Osteocyte (in vitro differentiated cells): ENCODE measurements around the gene BEND6. TPM values are rescaled to one million over a fixed set of nuclear protein-coding genes. Genes with fewer than 3 reads are reported as not detected.

ENCODE experiments used
- DNase-seq: peaks from one replicate; pipeline ENCODE4 v3.0.0; 2021; ENCODE audit warnings: mixed read lengths; ENCODE audit not compliant: unreplicated experiment; ENCODE audit errors: extremely low spot score
- H3K27ac Mint-ChIP-seq: one replicate; pipeline ENCODE4 v1.8.0; 2021; ENCODE audit warnings: mild to moderate bottlenecking, mixed read lengths; ENCODE audit not compliant: unreplicated experiment
- H3K27me3 Mint-ChIP-seq: one replicate; pipeline ENCODE4 v1.8.0; 2021; ENCODE audit warnings: mixed read lengths; ENCODE audit not compliant: unreplicated experiment
- H3K36me3 Mint-ChIP-seq: one replicate; pipeline ENCODE4 v1.8.0; 2021; ENCODE audit warnings: mixed read lengths; ENCODE audit not compliant: unreplicated experiment
- H3K4me1 Mint-ChIP-seq: one replicate; pipeline ENCODE4 v1.8.0; 2021; ENCODE audit warnings: mixed read lengths; ENCODE audit not compliant: unreplicated experiment
- H3K4me3 Mint-ChIP-seq: one replicate; pipeline ENCODE4 v1.8.0; 2021; ENCODE audit warnings: mild to moderate bottlenecking, moderate library complexity, mixed read lengths; ENCODE audit not compliant: unreplicated experiment
- H3K9me3 Mint-ChIP-seq: one replicate; pipeline ENCODE4 v1.8.0; 2021; ENCODE audit warnings: mixed read lengths; ENCODE audit not compliant: unreplicated experiment
- CTCF ChIP-seq: fragments of 200-600 bp; sonication (generic); IDR thresholded peaks from 2 replicates; pipeline ENCODE4 v1.5.0; 2021; ENCODE audit warnings: antibody characterized with exemption, mild to moderate bottlenecking, moderate library complexity
- total RNA-seq: library from RNA; stranded (reverse); gene quantifications from 2 replicates; pipeline ENCODE4 v1.2.1, GENCODE V29; 2021

The BEND6 gene
- total RNA-seq, 1 donor from 2014 or later: 7.0 TPM

- peaks cover 4% of the 10 kb centered on the region for H3K4me1 Mint-ChIP-seq
- H3K27ac Mint-ChIP-seq: no peak overlapping the region
- no peaks in the 10 kb centered on the region for H3K27me3 Mint-ChIP-seq
- no peaks in the 10 kb centered on the region for H3K36me3 Mint-ChIP-seq
- no peak for TF ChIP-seq CTCF
- no peak overlapping the region for H3K4me3 Mint-ChIP-seq
- H3K9me3 Mint-ChIP-seq: no peaks in the 10 kb centered on the region
- no peak for DNase-seq
These were observed 10.2 kb downstream of the BEND6 start for GRCh38 chr6:56965126-56965525.

GRCh38 chr6:56970849-56971248, 15.9 kb downstream of the BEND6 start:
- no peak overlapping the region for H3K4me3 Mint-ChIP-seq
- no peak overlapping the region for H3K27ac Mint-ChIP-seq
- no peaks in the 10 kb centered on the region for H3K27me3 Mint-ChIP-seq
- peaks cover 10% of the 10 kb centered on the region for H3K36me3 Mint-ChIP-seq
- no peaks in the 10 kb centered on the region for H3K4me1 Mint-ChIP-seq
- TF ChIP-seq CTCF: no peak
- H3K9me3 Mint-ChIP-seq: peaks cover 4% of the 10 kb centered on the region
- DNase-seq: no peak

GRCh38 chr6:56977192-56977591, 22.3 kb downstream of the BEND6 start:
- DNase-seq: no peak
- Mint-ChIP-seq H3K9me3 (peaks cover 13% of the 10 kb centered on the region), H3K4me3 (no peak overlapping the region), H3K4me1 (no peaks in the 10 kb centered on the region), H3K27ac (no peak overlapping the region), H3K27me3 (no peaks in the 10 kb centered on the region), H3K36me3 (peaks cover 19% of the 10 kb centered on the region)
- TF ChIP-seq CTCF: no peak

- H3K4me1 Mint-ChIP-seq: no peaks in the 10 kb centered on the region
- peaks cover 13% of the 10 kb centered on the region for H3K9me3 Mint-ChIP-seq
- no peak for TF ChIP-seq CTCF
- H3K36me3 Mint-ChIP-seq: peaks cover 21% of the 10 kb centered on the region
- H3K4me3 Mint-ChIP-seq: no peak overlapping the region
- no peaks in the 10 kb centered on the region for H3K27me3 Mint-ChIP-seq
- no peak for DNase-seq
- H3K27ac Mint-ChIP-seq: no peak overlapping the region
These were observed 23.6 kb downstream of the BEND6 start for GRCh38 chr6:56978530-56978929.

- peaks cover 5% of the 10 kb centered on the region for H3K36me3 Mint-ChIP-seq
- no peak overlapping the region for H3K27ac Mint-ChIP-seq
- no peak overlapping the region for H3K4me3 Mint-ChIP-seq
- no peak for DNase-seq
- TF ChIP-seq CTCF: no peak
- peaks cover 4% of the 10 kb centered on the region for H3K4me1 Mint-ChIP-seq
- no peaks in the 10 kb centered on the region for H3K27me3 Mint-ChIP-seq
- no peaks in the 10 kb centered on the region for H3K9me3 Mint-ChIP-seq
These were observed 29.5 kb downstream of the BEND6 start for GRCh38 chr6:56984361-56984760.
